ENCODE results near the gene BHMT. TPM values are rescaled to one million over a fixed set of nuclear protein-coding genes. Genes with fewer than 3 reads are reported as not detected.

BHMT gene
- total and polyA plus RNA-seq, 2 experiments from 2014 or later, result 10.2 to 22.1 TPM

GRCh38 chr5:79081779-79082178 is 29.8 kb upstream of the BHMT start:
- Histone ChIP-seq H3K4me3 (no peak overlapping the region), H4K20me1 (ENCODE audit: insufficient read depth, poor library complexity, severe bottlenecking) (no peaks in the 10 kb centered on the region), H3K36me3 (replicated peaks; ENCODE audit: insufficient read depth, low read depth) (no peaks in the 10 kb centered on the region), H3K27ac (no peak overlapping the region), H3K9me3 (ENCODE audit: low read depth) (no peaks in the 10 kb centered on the region), H2AFZ (no peak overlapping the region), H3K9me2 (replicated peaks; ENCODE audit: insufficient read depth) (no peaks in the 10 kb centered on the region), H3K4me1 (ENCODE audit: insufficient read depth) (no peaks in the 10 kb centered on the region), H3K27me3 (no peaks in the 10 kb centered on the region), H3K79me2 (no peaks in the 10 kb centered on the region), H3K4me2 (no peak overlapping the region)
- DNase-seq (ENCODE audit: low spot score), result no peak
- TF ChIP-seq EZH2 (IDR thresholded peaks at IDR 0.05; ENCODE audit: borderline replicate concordance) (no peak), CTCF (IDR thresholded peaks at IDR 0.05; ENCODE audit: poor library complexity) (no peak), EZH2phosphoT487 (IDR thresholded peaks at IDR 0.05; ENCODE audit: low read depth, severe bottlenecking, unreplicated experiment) (no peak)
- WGBS (ENCODE audit: low lambda C conversion rate, missing lambda C conversion rate), result 88% methylated on average over 5 of the region's 5 CpGs

- Histone ChIP-seq H3K36me3 (replicated peaks; ENCODE audit: insufficient read depth, low read depth) (no peaks in the 10 kb centered on the region), H2AFZ (no peak overlapping the region), H3K4me1 (ENCODE audit: insufficient read depth) (no peaks in the 10 kb centered on the region), H3K4me3 (no peak overlapping the region), H3K4me2 (no peak overlapping the region), H3K27ac (no peak overlapping the region), H3K27me3 (no peaks in the 10 kb centered on the region), H4K20me1 (ENCODE audit: insufficient read depth, poor library complexity, severe bottlenecking) (no peaks in the 10 kb centered on the region), H3K79me2 (no peaks in the 10 kb centered on the region), H3K9me2 (replicated peaks; ENCODE audit: insufficient read depth) (no peaks in the 10 kb centered on the region), H3K9me3 (ENCODE audit: low read depth) (no peaks in the 10 kb centered on the region)
- no peak for DNase-seq (ENCODE audit: low spot score)
- 81% methylated on average over 2 of the region's 2 CpGs for WGBS (ENCODE audit: low lambda C conversion rate, missing lambda C conversion rate)
- TF ChIP-seq EZH2phosphoT487 (IDR thresholded peaks at IDR 0.05; ENCODE audit: low read depth, severe bottlenecking, unreplicated experiment), result no peak
- TF ChIP-seq EZH2 (IDR thresholded peaks at IDR 0.05; ENCODE audit: borderline replicate concordance), result no peak
- no peak for TF ChIP-seq CTCF (IDR thresholded peaks at IDR 0.05; ENCODE audit: poor library complexity)
These were observed 25.5 kb upstream of the BHMT start for GRCh38 chr5:79086116-79086515.

- Histone ChIP-seq H3K9me3 (ENCODE audit: low read depth) (no peaks in the 10 kb centered on the region), H3K9me2 (replicated peaks; ENCODE audit: insufficient read depth) (no peaks in the 10 kb centered on the region), H3K4me3 (no peak overlapping the region), H3K4me1 (ENCODE audit: insufficient read depth) (peaks cover 2% of the 10 kb centered on the region), H2AFZ (no peak overlapping the region), H3K79me2 (no peaks in the 10 kb centered on the region), H3K4me2 (no peak overlapping the region), H4K20me1 (ENCODE audit: insufficient read depth, poor library complexity, severe bottlenecking) (no peaks in the 10 kb centered on the region), H3K27ac (no peak overlapping the region), H3K36me3 (replicated peaks; ENCODE audit: insufficient read depth, low read depth) (no peaks in the 10 kb centered on the region), H3K27me3 (no peaks in the 10 kb centered on the region)
- DNase-seq (ENCODE audit: low spot score), result no peak
- 85% methylated on average over 4 of the region's 4 CpGs for WGBS (ENCODE audit: low lambda C conversion rate, missing lambda C conversion rate)
- TF ChIP-seq EZH2 (IDR thresholded peaks at IDR 0.05; ENCODE audit: borderline replicate concordance) (no peak), CTCF (IDR thresholded peaks at IDR 0.05; ENCODE audit: poor library complexity) (no peak), EZH2phosphoT487 (IDR thresholded peaks at IDR 0.05; ENCODE audit: low read depth, severe bottlenecking, unreplicated experiment) (no peak)
These were observed 23.1 kb upstream of the BHMT start for GRCh38 chr5:79088507-79088906.

GRCh38 chr5:79091064-79091463 is 20.5 kb upstream of the BHMT start:
- no peak overlapping the region for H3K4me2 ChIP-seq
- no peaks in the 10 kb centered on the region for H3K9me2 ChIP-seq (replicated peaks; ENCODE audit: insufficient read depth)
- H3K4me3 ChIP-seq, result no peak overlapping the region
- no peak overlapping the region for H2AFZ ChIP-seq
- H3K4me1 ChIP-seq (ENCODE audit: insufficient read depth), result peaks cover 11% of the 10 kb centered on the region
- no peak for DNase-seq (ENCODE audit: low spot score)
- H3K27me3 ChIP-seq, result no peaks in the 10 kb centered on the region
- H4K20me1 ChIP-seq (ENCODE audit: insufficient read depth, poor library complexity, severe bottlenecking), result no peaks in the 10 kb centered on the region
- no peak for TF ChIP-seq EZH2 (IDR thresholded peaks at IDR 0.05; ENCODE audit: borderline replicate concordance)
- no peak for TF ChIP-seq EZH2phosphoT487 (IDR thresholded peaks at IDR 0.05; ENCODE audit: low read depth, severe bottlenecking, unreplicated experiment)
- no peak for TF ChIP-seq CTCF (IDR thresholded peaks at IDR 0.05; ENCODE audit: poor library complexity)
- WGBS (ENCODE audit: low lambda C conversion rate, missing lambda C conversion rate), result 64% methylated on average over 3 of the region's 3 CpGs
- H3K27ac ChIP-seq, result no peak overlapping the region
- H3K9me3 ChIP-seq (ENCODE audit: low read depth), result no peaks in the 10 kb centered on the region
- H3K79me2 ChIP-seq, result no peaks in the 10 kb centered on the region
- H3K36me3 ChIP-seq (replicated peaks; ENCODE audit: insufficient read depth, low read depth), result no peaks in the 10 kb centered on the region

All from hepatocyte (in vitro differentiated cells).